OCI-LY7 (cell line): ENCODE data around the gene PLXNA4. TPM values are rescaled to one million over a fixed set of nuclear protein-coding genes. Genes with fewer than 3 reads are reported as not detected.

Source experiments
- BruUV-seq: library from RNA; stranded (reverse); fragments of 400-500 nt; replicated peaks from 2 replicates; lab custom pipeline; 2021; lab: Mats Ljungman, UMichigan
- CTCF ChIA-PET: fragments of 300-600 bp; sonication (Branson Sonifier 250); formaldehyde crosslinking; loops from one replicate; lab custom pipeline; 2022; ENCODE audit warnings: antibody characterized with exemption; ENCODE audit not compliant: unreplicated experiment; lab: Charles Lee
- POLR2A ChIA-PET: fragments of 300-600 bp; sonication (Branson Sonifier 250); formaldehyde crosslinking; loops from one replicate; lab custom pipeline; 2022; ENCODE audit warnings: antibody characterized with exemption; lab: Charles Lee
- DNase-seq: peaks from one replicate; pipeline ENCODE4 v3.0.0-alpha.2; 2015; ENCODE audit warnings: low spot score
- H2AFZ ChIP-seq: fragments of 200-600 bp; sonication (generic), shearing (Covaris generic); 2 replicates; pipeline ENCODE4 v1.6.1; 2014; ENCODE audit warnings: mild to moderate bottlenecking, antibody characterized with exemption, low read length, moderate library complexity
- H3K27ac ChIP-seq: fragments of 200-600 bp; sonication (generic); 2 replicates; pipeline ENCODE4 v1.5.1; 2014; ENCODE audit warnings: mixed run types, low read depth, mild to moderate bottlenecking, moderate library complexity, low read length, inconsistent platforms; ENCODE audit not compliant: poor library complexity, severe bottlenecking
- H3K36me3 ChIP-seq: fragments of 200-600 bp; sonication (generic); 2 replicates; pipeline ENCODE4 v1.6.1; 2014; ENCODE audit warnings: mild to moderate bottlenecking, antibody characterized with exemption, low read length, moderate library complexity, mixed read lengths; ENCODE audit not compliant: insufficient read depth
- H3K4me1 ChIP-seq: fragments of 200-600 bp; sonication (generic); 2 replicates; pipeline ENCODE4 v1.5.1; 2014; ENCODE audit warnings: mild to moderate bottlenecking, low read length; ENCODE audit not compliant: insufficient read depth, poor library complexity, severe bottlenecking
- H3K4me2 ChIP-seq: fragments of 200-600 bp; sonication (generic); 2 replicates; pipeline ENCODE4 v1.6.1; 2014; ENCODE audit warnings: mild to moderate bottlenecking, low read length
- H3K4me3 ChIP-seq: fragments of 200-600 bp; sonication (generic); 2 replicates; pipeline ENCODE4 v1.5.1; 2014; ENCODE audit warnings: mild to moderate bottlenecking, low read depth, low read length; ENCODE audit not compliant: poor library complexity, severe bottlenecking
- H3K79me2 ChIP-seq: fragments of 200-600 bp; sonication (generic); 2 replicates; pipeline ENCODE4 v1.6.1; 2016; ENCODE audit warnings: low read depth, mild to moderate bottlenecking, low read length, moderate library complexity, mixed read lengths; ENCODE audit not compliant: insufficient read depth
- H3K9me2 ChIP-seq: fragments of 200-600 bp; sonication (generic); 2 replicates; pipeline ENCODE4 v1.6.1; 2016; ENCODE audit warnings: mild to moderate bottlenecking, low read length, mixed read lengths; ENCODE audit not compliant: insufficient read depth
- H3K9me3 ChIP-seq: fragments of 200-600 bp; sonication (generic); 2 replicates; pipeline ENCODE4 v1.6.1; 2014; ENCODE audit warnings: mild to moderate bottlenecking, mixed run types, low read length, mixed read lengths
- H4K20me1 ChIP-seq: fragments of 200-600 bp; sonication (generic); 2 replicates; pipeline ENCODE4 v1.6.1; 2014; ENCODE audit warnings: mild to moderate bottlenecking, antibody characterized with exemption, low read length, moderate library complexity, mixed read lengths; ENCODE audit not compliant: insufficient read depth
- CTCF ChIP-seq: fragments of 200-600 bp; sonication (generic); conservative IDR thresholded peaks from 2 replicates; pipeline ENCODE4 v1.5.1; 2014; ENCODE audit warnings: mild to moderate bottlenecking, antibody characterized with exemption, low read length, moderate library complexity, mixed read lengths
- EZH2phosphoT487 ChIP-seq: fragments of 200-600 bp; sonication (generic); IDR thresholded peaks from 2 replicates; pipeline ENCODE4 v1.6.1; 2018; ENCODE audit warnings: low read depth, borderline replicate concordance, mild to moderate bottlenecking, mixed run types, antibody characterized with exemption, low read length, moderate library complexity, mixed read lengths
- intact Hi-C: fragments of 100-400 bp; cut with micrococcal nuclease; formaldehyde crosslinking; loops from one replicate; pipeline ENCODE4 v1.10.0; 2022; ENCODE audit not compliant: unreplicated experiment
- total RNA-seq, 2 experiments: library from RNA; depleted of rRNA in 1 of 2; stranded (reverse); fragments of >200 nt in 1 of 2; shearing (Covaris generic) in 1 of 2; gene quantifications; 2 replicates each; pipeline ENCODE4 v1.2.3, GENCODE V29; 2014 to 2022

The PLXNA4 gene
- total RNA-seq, 2 experiments from 2014 or later, result not detected

GRCh38 chr7:132181371-132181770 is 394.9 kb downstream of the PLXNA4 start:
- BruUV-seq, result no TSS peak
- no peaks in the 10 kb centered on the region for H3K79me2 ChIP-seq
- H3K4me1 ChIP-seq, result no peaks in the 10 kb centered on the region
- DNase-seq, result no peak
- H3K9me2 ChIP-seq, result no peaks in the 10 kb centered on the region
- H2AFZ ChIP-seq, result no peak overlapping the region
- CTCF ChIA-PET, result no interaction called here
- H3K27ac ChIP-seq, result no peak overlapping the region
- H3K4me2 ChIP-seq, result no peak overlapping the region
- POLR2A ChIA-PET, result no interaction called here
- no peaks in the 10 kb centered on the region for H4K20me1 ChIP-seq
- intact Hi-C loops, result no loop called here
- H3K4me3 ChIP-seq, result no peak overlapping the region
- TF ChIP-seq CTCF (no peak), EZH2phosphoT487 (no peak)
- H3K36me3 ChIP-seq, result no peaks in the 10 kb centered on the region
- no peaks in the 10 kb centered on the region for H3K9me3 ChIP-seq

GRCh38 chr7:132180481-132180880 is 395.8 kb downstream of the PLXNA4 start:
- H3K4me1 ChIP-seq, result no peaks in the 10 kb centered on the region
- POLR2A ChIA-PET, result no interaction called here

GRCh38 chr7:132179681-132180080 is 396.6 kb downstream of the PLXNA4 start:
- Histone ChIP-seq H2AFZ (no peak overlapping the region), H3K4me3 (no peak overlapping the region), H3K4me1 (no peaks in the 10 kb centered on the region), H3K9me2 (no peaks in the 10 kb centered on the region), H4K20me1 (no peaks in the 10 kb centered on the region), H3K79me2 (no peaks in the 10 kb centered on the region), H3K4me2 (no peak overlapping the region), H3K36me3 (no peaks in the 10 kb centered on the region), H3K9me3 (no peaks in the 10 kb centered on the region), H3K27ac (no peak overlapping the region)
- no peak for DNase-seq
- intact Hi-C loops, result no loop called here
- TF ChIP-seq CTCF (no peak), EZH2phosphoT487 (no peak)
- POLR2A ChIA-PET, result no interaction called here
- BruUV-seq, result no TSS peak
- CTCF ChIA-PET, result no interaction called here

More at GRCh38 chr7:132180481-132180880, 395.8 kb downstream of the PLXNA4 start:
- CTCF ChIA-PET, result no interaction called here
- BruUV-seq, result no TSS peak
- H2AFZ ChIP-seq, result no peak overlapping the region
- H3K9me3 ChIP-seq, result no peaks in the 10 kb centered on the region
- H3K36me3 ChIP-seq, result no peaks in the 10 kb centered on the region
- H3K4me3 ChIP-seq, result no peak overlapping the region
- intact Hi-C loops, result no loop called here
- no peak overlapping the region for H3K4me2 ChIP-seq
- H4K20me1 ChIP-seq, result no peaks in the 10 kb centered on the region
- H3K27ac ChIP-seq, result no peak overlapping the region
- no peaks in the 10 kb centered on the region for H3K79me2 ChIP-seq
- no peak for TF ChIP-seq CTCF
- no peaks in the 10 kb centered on the region for H3K9me2 ChIP-seq
- DNase-seq, result no peak
